Activated CD4-positive, alpha-beta memory T cell treated with anti-CD3 and anti-CD28 coated beads for 36 hours (primary cell): ENCODE measurements around the gene VASH1. TPM values are rescaled to one million over a fixed set of nuclear protein-coding genes. Genes with fewer than 3 reads are reported as not detected.

Experiments used
- CTCF ChIA-PET: fragments of 350-600 bp; sonication (Branson Sonifier 250); formaldehyde crosslinking; loops from one replicate; lab custom pipeline; 2021; ENCODE audit warnings: antibody characterized with exemption, inconsistent platforms; lab: Charles Lee
- POLR2A ChIA-PET: fragments of 350-600 bp; sonication (Branson Sonifier 250); formaldehyde crosslinking; loops from one replicate; lab custom pipeline; 2021; ENCODE audit warnings: antibody characterized with exemption; lab: Charles Lee
- DNase-seq: peaks from one replicate; pipeline ENCODE4 v3.0.0-alpha.2; 2020
- H3K27ac Mint-ChIP-seq: one replicate; pipeline ENCODE4 v1.8.0; 2021; ENCODE audit warnings: mixed read lengths
- H3K27me3 Mint-ChIP-seq: one replicate; pipeline ENCODE4 v1.8.0; 2021; ENCODE audit warnings: mixed read lengths
- H3K36me3 Mint-ChIP-seq: one replicate; pipeline ENCODE4 v1.8.0; 2021; ENCODE audit warnings: mixed read lengths
- H3K4me1 Mint-ChIP-seq: one replicate; pipeline ENCODE4 v1.8.0; 2021; ENCODE audit warnings: low read depth, mixed read lengths
- H3K4me3 Mint-ChIP-seq: one replicate; pipeline ENCODE4 v1.8.0; 2021; ENCODE audit warnings: mild to moderate bottlenecking, mixed read lengths
- H3K9me3 Mint-ChIP-seq: one replicate; pipeline ENCODE4 v1.8.0; 2021; ENCODE audit warnings: mixed read lengths
- intact Hi-C: fragments of 100-400 bp; cut with micrococcal nuclease; formaldehyde crosslinking; loops from one replicate; pipeline ENCODE4 v1.15.1; 2023
- total RNA-seq, 2 experiments: library from RNA; stranded (reverse); gene quantifications; one replicate each; pipeline ENCODE4 v1.2.3, GENCODE V29; 2021

The VASH1 gene
- total RNA-seq, 2 experiments from 2014 or later = 6.1 TPM

DNA sequence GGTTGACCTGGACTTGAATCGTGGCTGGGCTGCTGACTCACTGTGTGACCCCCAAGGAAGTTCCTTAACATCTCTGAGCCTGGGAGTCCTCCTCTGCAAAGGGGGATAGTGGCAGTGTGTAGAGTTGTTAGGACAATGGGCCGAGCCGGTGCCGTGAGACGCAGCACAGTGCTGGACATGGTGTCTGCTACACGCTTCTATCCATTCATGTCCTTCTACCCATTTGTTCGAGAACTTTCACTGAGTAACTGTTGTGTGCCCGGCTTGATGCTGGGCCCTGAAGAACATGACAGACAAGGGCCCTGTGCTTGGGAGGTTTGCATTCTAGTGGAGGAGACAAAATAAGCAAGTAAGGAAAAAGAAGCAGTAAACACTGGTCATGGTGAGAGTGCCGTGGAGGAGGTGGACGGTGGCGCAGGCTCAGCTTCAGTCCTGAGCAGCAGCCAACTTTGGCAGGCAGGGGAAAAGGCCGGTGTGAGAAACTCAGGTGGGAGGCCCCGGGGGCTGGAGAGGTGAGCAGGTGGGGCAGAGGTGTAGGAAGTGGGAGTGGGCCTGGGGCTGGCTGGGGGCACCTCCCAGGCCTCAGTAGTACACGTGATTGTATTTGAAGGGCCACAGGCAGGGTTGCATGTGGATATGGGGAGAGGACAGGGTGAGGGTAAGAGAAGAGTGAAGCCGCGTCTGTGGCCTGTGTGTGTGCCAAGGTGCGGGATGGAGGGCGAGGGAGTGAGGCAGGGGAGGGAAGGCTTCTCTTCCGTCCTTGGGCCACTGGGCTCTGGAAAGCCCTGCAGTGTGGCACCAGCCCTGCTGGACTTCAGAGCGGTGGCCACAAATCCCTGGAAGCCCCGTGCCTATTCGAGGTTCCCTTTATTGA, 13.8 kb downstream of the VASH1 start:
- no peak for DNase-seq

DNA sequence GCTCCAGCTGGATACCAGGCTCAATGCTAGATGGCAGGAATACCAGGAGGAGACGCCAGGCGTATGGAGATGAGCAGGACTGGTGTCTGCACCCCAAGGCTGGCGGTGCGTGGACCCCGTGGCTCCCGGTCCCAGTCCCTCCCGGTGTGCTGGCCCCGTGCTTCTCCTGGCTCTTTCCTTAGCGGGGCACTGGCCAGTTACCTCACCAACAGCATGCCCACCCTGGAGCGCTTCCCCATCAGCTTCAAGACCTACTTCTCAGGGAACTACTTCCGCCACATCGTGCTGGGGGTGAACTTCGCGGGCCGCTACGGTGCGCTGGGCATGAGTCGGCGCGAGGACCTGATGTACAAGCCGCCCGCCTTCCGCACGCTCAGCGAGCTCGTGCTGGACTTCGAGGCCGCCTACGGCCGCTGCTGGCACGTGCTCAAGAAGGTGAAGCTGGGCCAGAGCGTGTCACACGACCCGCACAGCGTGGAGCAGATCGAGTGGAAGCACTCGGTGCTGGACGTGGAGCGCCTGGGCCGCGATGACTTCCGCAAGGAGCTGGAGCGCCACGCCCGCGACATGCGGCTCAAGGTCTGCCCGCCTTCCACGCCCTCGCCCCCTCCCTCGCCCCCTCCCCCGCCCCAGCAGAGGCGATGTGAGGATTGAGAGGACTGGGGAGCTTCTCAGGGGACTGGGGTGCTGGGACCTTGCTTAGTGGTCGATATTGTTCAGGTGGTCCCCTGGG, 14.6 kb downstream of the VASH1 start:
- Mint-ChIP-seq H3K9me3 (no peaks in the 10 kb centered on the region), H3K27me3 (no peaks in the 10 kb centered on the region), H3K4me3 (no peak overlapping the region), H3K36me3 (peaks cover 3% of the 10 kb centered on the region), H3K4me1 (peaks cover 7% of the 10 kb centered on the region), H3K27ac (no peak overlapping the region)
- ChIA-PET POLR2A (interaction anchor here (1.1 kb wide), 1 partner anchor 9 kb away, joined by 3 read pairs; no protein-coding TSS in a partner anchor), CTCF (interaction anchor here (1.5 to 3.3 kb wide), 2 partner anchors 9 to 65 kb away, joined by 4 to 20 read pairs; no protein-coding TSS in a partner anchor)
- DNase-seq = no peak
- intact Hi-C loops = no loop called here

More for the DNA sequence above, 13.8 kb downstream of the VASH1 start:
- peaks cover 7% of the 10 kb centered on the region for H3K4me1 Mint-ChIP-seq
- ChIA-PET CTCF (interaction anchor here (1.5 to 3.3 kb wide), 2 partner anchors 10 to 65 kb away, joined by 4 to 20 read pairs; no protein-coding TSS in a partner anchor), POLR2A (interaction anchor here (1.1 kb wide), 1 partner anchor 8 kb away, joined by 3 read pairs; no protein-coding TSS in a partner anchor)
- intact Hi-C loops = no loop called here
- no peaks in the 10 kb centered on the region for H3K36me3 Mint-ChIP-seq
- H3K27ac Mint-ChIP-seq = no peak overlapping the region
- no peaks in the 10 kb centered on the region for H3K9me3 Mint-ChIP-seq
- H3K27me3 Mint-ChIP-seq = no peaks in the 10 kb centered on the region
- no peak overlapping the region for H3K4me3 Mint-ChIP-seq

DNA sequence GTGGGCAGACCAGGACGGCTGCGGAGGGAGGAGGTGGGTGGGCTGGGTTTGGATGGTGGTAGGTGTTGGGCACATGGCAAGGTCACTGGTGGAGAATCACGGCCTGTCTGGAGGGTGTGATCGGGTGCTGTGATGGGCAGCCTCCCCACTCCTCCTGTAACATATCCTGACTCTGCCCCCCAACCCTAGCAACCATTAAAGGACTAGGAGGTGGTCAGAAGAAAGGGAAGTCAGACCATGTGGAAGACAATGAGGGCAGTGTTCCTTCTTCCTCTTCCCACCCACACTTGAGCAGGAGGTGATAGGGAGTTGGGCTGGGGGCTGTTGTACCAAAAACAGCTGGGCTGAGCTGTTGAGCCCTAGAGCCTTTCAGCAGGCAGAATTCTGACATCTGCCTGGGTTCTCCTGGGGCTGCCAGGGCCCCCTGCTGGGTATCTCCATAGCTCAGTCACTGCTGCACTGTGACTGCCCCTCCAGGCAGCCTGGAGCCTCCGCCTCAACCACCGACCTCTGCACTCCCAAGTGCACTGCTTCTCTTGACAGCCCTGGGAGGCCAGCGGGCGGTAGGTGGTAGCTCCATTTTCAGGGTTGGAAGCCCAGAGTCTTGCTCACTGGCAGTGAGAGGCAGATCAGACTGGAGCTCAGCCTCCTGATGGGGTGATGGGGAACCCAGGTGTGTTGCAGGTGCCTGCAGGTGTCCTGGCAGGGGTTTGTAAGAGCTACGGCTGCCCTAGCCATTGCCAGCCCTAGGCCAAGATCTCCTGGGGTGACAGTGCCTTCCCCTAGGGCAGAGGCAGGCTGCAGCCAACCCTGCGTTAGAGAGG, 15.4 kb downstream of the VASH1 start:
- peaks cover 3% of the 10 kb centered on the region for H3K36me3 Mint-ChIP-seq
- ChIA-PET CTCF (interaction anchor here (1.5 to 3.3 kb wide), 2 partner anchors 8 to 66 kb away, joined by 4 to 20 read pairs; no protein-coding TSS in a partner anchor), POLR2A (interaction anchor here (1.1 kb wide), 1 partner anchor 9 kb away, joined by 3 read pairs; no protein-coding TSS in a partner anchor)
- DNase-seq = no peak
- H3K4me3 Mint-ChIP-seq = no peak overlapping the region
- no peak overlapping the region for H3K27ac Mint-ChIP-seq
- H3K27me3 Mint-ChIP-seq = no peaks in the 10 kb centered on the region
- no peaks in the 10 kb centered on the region for H3K9me3 Mint-ChIP-seq
- H3K4me1 Mint-ChIP-seq = peaks cover 8% of the 10 kb centered on the region
- intact Hi-C loops = no loop called here

DNA sequence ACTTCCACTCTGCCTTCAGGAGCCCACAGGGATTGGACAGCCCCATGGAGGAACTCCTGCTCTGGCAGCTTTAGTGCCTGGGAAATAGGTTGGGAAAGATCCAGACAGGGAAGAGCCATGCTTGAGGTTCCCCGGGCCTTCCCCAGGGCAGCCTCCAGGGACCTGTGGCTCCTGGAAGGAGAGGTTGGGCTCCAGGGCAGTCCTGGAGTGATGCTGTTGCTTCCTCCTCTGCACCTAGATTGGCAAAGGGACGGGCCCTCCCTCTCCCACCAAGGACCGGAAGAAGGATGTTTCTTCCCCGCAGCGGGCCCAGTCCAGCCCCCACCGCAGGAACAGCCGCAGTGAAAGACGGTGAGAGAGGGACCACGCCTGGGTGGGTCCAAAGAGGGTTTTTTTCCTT, 16.5 kb downstream of the VASH1 start:
- Mint-ChIP-seq H3K27me3 (no peaks in the 10 kb centered on the region), H3K36me3 (peaks cover 4% of the 10 kb centered on the region), H3K4me1 (peaks cover 19% of the 10 kb centered on the region), H3K9me3 (no peaks in the 10 kb centered on the region), H3K4me3 (no peak overlapping the region), H3K27ac (no peak overlapping the region)
- no peak for DNase-seq
- CTCF ChIA-PET = interaction anchor here (3.3 kb wide), 1 partner anchor 67 kb away, joined by 20 read pairs; no protein-coding TSS in a partner anchor
- intact Hi-C loops = no loop called here
- POLR2A ChIA-PET = no interaction called here

DNA sequence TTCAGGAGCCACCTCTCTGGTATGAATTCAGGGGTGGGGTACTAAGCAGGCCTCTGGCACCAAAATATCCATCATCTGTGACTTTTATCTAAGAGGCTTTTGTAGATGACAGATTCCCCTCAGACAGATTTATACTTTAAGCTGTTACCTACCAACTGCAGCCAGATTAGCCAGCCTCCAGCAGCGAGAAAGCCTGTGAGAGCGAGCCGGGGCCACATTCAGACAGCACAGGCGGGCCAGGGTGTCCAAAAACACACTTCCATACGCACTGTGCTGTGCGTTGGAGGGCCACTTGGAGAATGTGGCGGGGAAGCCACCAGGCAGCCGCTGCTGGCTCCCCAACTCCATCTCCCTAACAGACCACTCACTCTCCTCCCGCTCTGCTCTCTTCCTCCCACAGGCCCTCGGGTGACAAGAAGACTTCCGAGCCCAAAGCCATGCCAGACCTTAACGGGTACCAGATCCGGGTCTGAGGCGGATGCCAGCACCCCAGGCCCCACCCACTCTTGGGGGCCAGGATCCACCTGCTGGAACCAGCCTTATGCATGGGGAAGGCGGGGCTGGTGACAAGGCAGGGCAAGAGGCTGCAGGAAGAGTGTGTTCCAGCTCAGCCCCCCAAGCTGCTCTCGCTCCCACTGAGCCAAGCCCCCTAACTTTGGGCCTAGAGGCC, 17.4 kb downstream of the VASH1 start:
- H3K4me3 Mint-ChIP-seq = no peak overlapping the region
- no peaks in the 10 kb centered on the region for H3K27me3 Mint-ChIP-seq
- ChIA-PET CTCF (interaction anchor here (3.3 kb wide), 1 partner anchor 68 kb away, joined by 20 read pairs; no protein-coding TSS in a partner anchor), POLR2A (no interaction called here)
- peaks cover 4% of the 10 kb centered on the region for H3K36me3 Mint-ChIP-seq
- H3K4me1 Mint-ChIP-seq = peaks cover 23% of the 10 kb centered on the region
- DNase-seq = no peak
- no peak overlapping the region for H3K27ac Mint-ChIP-seq
- intact Hi-C loops = no loop called here
- H3K9me3 Mint-ChIP-seq = no peaks in the 10 kb centered on the region

DNA sequence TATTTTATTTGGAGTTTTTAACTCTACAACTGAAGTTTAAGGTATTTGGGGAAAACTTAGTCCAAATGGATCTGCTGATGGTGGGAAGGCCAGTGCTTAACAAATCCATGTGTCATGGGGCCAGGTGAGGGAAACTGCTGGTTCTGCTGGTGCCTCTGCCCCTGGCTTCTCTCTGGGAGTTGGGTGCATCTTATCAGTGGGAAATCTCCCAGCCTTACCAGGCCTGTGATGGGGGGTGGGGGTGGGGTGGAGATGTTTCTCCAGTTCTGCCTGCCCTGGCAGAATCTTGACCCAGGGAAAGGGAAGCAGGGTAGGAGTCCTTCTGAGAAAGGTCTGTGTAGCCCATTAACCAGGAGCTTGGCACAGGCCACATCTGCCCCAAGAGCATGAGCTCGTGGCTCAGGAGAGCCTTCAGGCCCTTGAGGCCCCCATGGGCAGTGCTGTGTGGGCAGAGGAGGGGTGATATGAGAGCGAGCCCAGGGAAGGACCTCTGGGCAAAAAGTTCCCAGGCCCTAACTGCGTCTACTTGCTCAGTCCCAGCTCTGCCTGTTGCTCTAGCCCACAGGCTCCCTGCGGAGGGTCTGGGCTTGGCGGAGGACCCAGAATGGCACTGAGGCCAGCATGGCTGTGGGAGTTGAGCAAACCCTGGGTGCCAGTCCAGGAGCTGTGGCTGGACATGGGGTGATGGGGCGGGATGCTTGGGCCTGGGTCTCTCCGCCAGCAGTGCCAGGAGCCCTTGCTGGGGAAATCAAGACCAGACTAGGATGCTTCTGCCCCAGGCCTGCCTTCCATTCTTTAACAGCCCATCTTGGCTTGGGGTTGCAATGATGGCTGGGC, 18.2 kb downstream of the VASH1 start:
- no peak for DNase-seq
- peaks cover 4% of the 10 kb centered on the region for H3K36me3 Mint-ChIP-seq
- intact Hi-C loops = no loop called here
- no peak overlapping the region for H3K4me3 Mint-ChIP-seq
- CTCF ChIA-PET = interaction anchor here (1.1 kb wide), 1 partner anchor 69 kb away, joined by 6 read pairs; no protein-coding TSS in a partner anchor
- no peaks in the 10 kb centered on the region for H3K27me3 Mint-ChIP-seq
- no peaks in the 10 kb centered on the region for H3K9me3 Mint-ChIP-seq
- POLR2A ChIA-PET = no interaction called here
- no peak overlapping the region for H3K27ac Mint-ChIP-seq
- H3K4me1 Mint-ChIP-seq = peaks cover 26% of the 10 kb centered on the region

DNA sequence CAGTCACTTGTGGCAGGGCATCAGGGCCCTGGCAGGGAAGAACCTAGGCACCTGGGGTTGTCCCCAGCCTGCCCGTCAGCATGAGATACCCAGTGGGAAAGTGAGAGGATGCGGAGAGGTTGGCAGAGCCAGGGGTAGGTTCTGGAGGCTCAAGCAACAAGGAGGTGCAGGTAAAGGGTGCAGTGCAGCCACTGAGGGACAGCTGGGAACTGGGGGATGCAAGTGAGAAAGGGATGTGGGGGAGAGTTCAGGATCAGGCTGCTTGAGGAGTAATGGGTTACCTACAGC, 18.7 kb downstream of the VASH1 start:
- ChIA-PET POLR2A (no interaction called here), CTCF (interaction anchor here (1.1 to 1.3 kb wide), 2 partner anchors 70 to 93 kb away, joined by 4 to 6 read pairs; no protein-coding TSS in a partner anchor)
- Mint-ChIP-seq H3K36me3 (peaks cover 4% of the 10 kb centered on the region), H3K27me3 (no peaks in the 10 kb centered on the region), H3K4me3 (no peak overlapping the region), H3K9me3 (no peaks in the 10 kb centered on the region), H3K27ac (no peak overlapping the region), H3K4me1 (peaks cover 31% of the 10 kb centered on the region)
- intact Hi-C loops = no loop called here
- DNase-seq = no peak

DNA sequence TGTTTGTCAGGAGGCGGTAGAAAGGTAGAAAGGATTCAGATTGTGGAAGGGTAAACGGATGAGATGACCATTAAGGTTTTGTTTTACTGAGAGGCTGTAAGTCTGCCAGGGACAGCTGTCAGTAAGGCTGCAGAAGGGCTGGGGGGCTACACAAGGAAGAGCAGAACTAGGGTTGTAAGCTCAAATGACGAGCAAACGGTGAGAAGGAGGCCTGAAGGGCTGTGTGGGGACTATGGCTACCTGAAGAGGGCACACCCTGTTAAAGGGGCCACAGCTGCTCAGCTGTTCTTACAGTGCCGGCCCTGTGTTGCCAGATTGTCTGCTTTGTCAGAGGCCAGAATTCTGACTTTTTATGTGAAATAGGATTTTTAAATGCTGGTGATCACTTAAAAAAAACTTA, 19.1 kb downstream of the VASH1 start:
- H3K27me3 Mint-ChIP-seq = no peaks in the 10 kb centered on the region
- ChIA-PET CTCF (interaction anchor here (0.6 to 1.3 kb wide), 4 partner anchors 70 to 837 kb away, joined by 3 to 6 read pairs (median 4); no protein-coding TSS in a partner anchor), POLR2A (no interaction called here)
- no peak overlapping the region for H3K27ac Mint-ChIP-seq
- no peak overlapping the region for H3K4me3 Mint-ChIP-seq
- H3K4me1 Mint-ChIP-seq = peaks cover 31% of the 10 kb centered on the region
- intact Hi-C loops = no loop called here
- H3K9me3 Mint-ChIP-seq = no peaks in the 10 kb centered on the region
- peaks cover 4% of the 10 kb centered on the region for H3K36me3 Mint-ChIP-seq
- DNase-seq = no peak

DNA sequence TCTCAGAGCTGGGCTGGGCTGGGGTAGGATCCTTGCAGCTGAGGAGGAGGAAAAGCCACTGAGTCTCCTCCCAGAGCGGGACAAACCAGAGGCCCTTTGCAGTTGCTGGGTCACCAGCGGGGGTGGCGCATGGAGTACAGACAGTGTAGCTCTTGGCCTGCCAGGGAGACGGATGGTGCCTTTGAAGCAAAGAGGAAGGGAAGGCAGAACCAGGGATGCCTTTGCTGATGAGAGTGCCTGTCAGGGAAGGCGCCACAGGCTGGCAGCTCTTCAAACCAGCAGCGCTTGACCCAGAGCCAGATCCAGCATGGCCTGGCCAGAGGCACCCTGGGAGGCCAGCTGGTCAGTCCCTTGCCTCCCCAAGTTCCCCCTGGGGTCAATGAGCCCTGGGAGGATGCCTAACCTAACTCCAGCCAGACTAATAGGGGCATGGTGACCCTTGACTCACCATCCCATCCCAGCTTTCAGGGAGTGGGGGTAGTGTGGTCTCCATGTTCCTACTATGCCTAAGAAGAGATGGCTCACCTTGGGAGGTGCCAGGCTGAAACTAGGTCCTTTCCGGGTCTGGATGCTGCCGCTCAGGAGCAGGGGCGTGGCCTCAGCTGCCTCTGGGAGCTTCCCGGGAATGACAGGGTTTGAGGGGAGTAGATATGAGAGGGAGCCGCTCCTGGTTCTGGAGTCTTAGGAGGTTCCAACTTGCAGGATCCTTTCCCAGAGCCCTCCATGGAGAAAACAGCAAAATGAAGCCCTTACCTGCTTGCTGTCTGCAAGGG, 19.8 kb downstream of the VASH1 start:
- no peaks in the 10 kb centered on the region for H3K27me3 Mint-ChIP-seq
- H3K4me3 Mint-ChIP-seq = no peak overlapping the region
- ChIA-PET POLR2A (no interaction called here), CTCF (interaction anchor here (0.6 to 1.3 kb wide), 3 partner anchors 73 to 837 kb away, joined by 3 to 4 read pairs (median 3); no protein-coding TSS in a partner anchor)
- no peak for DNase-seq
- peaks cover 31% of the 10 kb centered on the region for H3K4me1 Mint-ChIP-seq
- peaks cover 4% of the 10 kb centered on the region for H3K36me3 Mint-ChIP-seq
- no peaks in the 10 kb centered on the region for H3K9me3 Mint-ChIP-seq
- H3K27ac Mint-ChIP-seq = no peak overlapping the region
- intact Hi-C loops = no loop called here

DNA sequence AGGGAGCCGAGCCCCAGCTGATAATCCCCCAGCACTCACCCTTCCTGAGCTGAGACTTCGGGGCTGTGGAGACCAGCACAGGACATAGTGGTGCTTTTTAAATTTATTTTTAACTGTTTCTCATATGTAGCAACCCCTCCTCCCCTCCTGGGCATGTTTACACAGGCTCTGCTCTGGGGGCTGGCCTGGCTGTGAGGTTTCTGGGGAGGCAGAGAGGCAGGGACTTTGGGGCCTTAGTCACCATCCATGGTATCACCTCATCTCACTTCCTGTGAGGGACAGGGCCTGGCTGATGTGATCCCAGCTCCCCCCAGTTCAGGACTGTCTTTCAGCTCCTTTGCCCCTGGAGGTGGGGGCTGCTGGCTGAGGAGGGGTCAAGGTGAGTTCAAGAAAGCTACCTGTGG, 20.4 kb downstream of the VASH1 start:
- ChIA-PET POLR2A (interaction anchor here (1.6 kb wide), 1 partner anchor 13 kb away, joined by 4 read pairs; no protein-coding TSS in a partner anchor), CTCF (interaction anchor here (4.0 to 7.3 kb wide), 2 partner anchors 12 to 71 kb away, joined by 21 to 158 read pairs; no protein-coding TSS in a partner anchor)
- peaks cover 4% of the 10 kb centered on the region for H3K36me3 Mint-ChIP-seq
- peaks cover 31% of the 10 kb centered on the region for H3K4me1 Mint-ChIP-seq
- intact Hi-C loops = loop anchor here (1.0 kb wide), 1 partner anchor 13 kb away; no protein-coding TSS in a partner anchor
- peak overlapping the region; percentile 44 for H3K27ac Mint-ChIP-seq
- H3K27me3 Mint-ChIP-seq = no peaks in the 10 kb centered on the region
- H3K4me3 Mint-ChIP-seq = no peak overlapping the region
- peak; percentile 37 for DNase-seq
- no peaks in the 10 kb centered on the region for H3K9me3 Mint-ChIP-seq
